Omental fat pad (tissue), 4 donors: ENCODE data around the gene ZNF341. TPM values are rescaled to one million over a fixed set of nuclear protein-coding genes. Genes with fewer than 3 reads are reported as not detected.

Experiments
- ATAC-seq: fragments of 150-250 bp; one replicate; pipeline ENCODE4 v1.9.1; 2016; ENCODE audit warnings: mild to moderate bottlenecking, moderate library complexity; ENCODE audit not compliant: low FRiP score
- DNase-seq: peaks from one replicate; pipeline ENCODE4 v3.0.0-alpha.2; 2019; ENCODE audit warnings: low spot score
- CTCF ChIP-seq, 3 donors: fragments of 450-650 bp; IDR thresholded peaks; one replicate each; pipeline ENCODE4 v1.5.1; 2016 to 2017; ENCODE audit warnings: antibody characterized with exemption in 3 of 3, mild to moderate bottlenecking in 3 of 3, moderate library complexity in 2 of 3
- total RNA-seq, 4 donors: library from RNA; depleted of rRNA; stranded (reverse); fragments of >200 nt; gene quantifications; one replicate each; pipeline ENCODE4 v1.1.0, GENCODE V29; 2016

Gene ZNF341
- total RNA-seq, 4 donors from 2014 or later, result 1.6 to 2.3 (median 2.0) TPM

GRCh38 chr20:33810259-33810658, 78.5 kb downstream of the ZNF341 start:
- TF ChIP-seq CTCF (IDR thresholded peaks at IDR 0.05), result no peak
- no peak for DNase-seq
- ATAC-seq, result no peak

- peak; percentile 98 for DNase-seq
- ATAC-seq, result peak; percentile 97
- no peak for TF ChIP-seq CTCF (IDR thresholded peaks at IDR 0.05)
Measured at GRCh38 chr20:33810885-33811775, 79.3 kb downstream of the ZNF341 start, which contains the start of gene CHMP4B. Gene CHMP4B (plus strand): TSS chr20:33811348. CDS start chr20:33811469, 121 bp downstream.

GRCh38 chr20:33811776-33812151, 80.0 kb downstream of the ZNF341 start:
- DNase-seq, result no peak
- TF ChIP-seq CTCF (IDR thresholded peaks at IDR 0.05), result no peak
- no peak for ATAC-seq

GRCh38 chr20:33812152-33812849, 80.5 kb downstream of the ZNF341 start:
- TF ChIP-seq CTCF (IDR thresholded peaks at IDR 0.05), result no peak
- ATAC-seq, result peak; percentile 84
- DNase-seq, result peak; percentile 60

- TF ChIP-seq CTCF (IDR thresholded peaks at IDR 0.05), result no peak
Measured at GRCh38 chr20:33812908-33813462, 81.2 kb downstream of the ZNF341 start.

GRCh38 chr20:33814238-33814712, 82.5 kb downstream of the ZNF341 start:
- DNase-seq, result no peak
- no peak for ATAC-seq
- TF ChIP-seq CTCF (IDR thresholded peaks at IDR 0.05), result no peak

More at GRCh38 chr20:33812908-33813462, 81.2 kb downstream of the ZNF341 start:
- ATAC-seq, result no peak
- DNase-seq, result no peak
